Kidney epithelial cell (primary cell): ENCODE data around the gene KRT71. TPM values are rescaled to one million over a fixed set of nuclear protein-coding genes. Genes with fewer than 3 reads are reported as not detected.

Source experiments
- DNase-seq: peaks from one replicate; pipeline ENCODE4 v3.0.0-alpha.2; 2010; ENCODE audit warnings: low read depth
- H3K27me3 ChIP-seq: 2 replicates; pipeline ENCODE4 v1.6.0; 2011; ENCODE audit warnings: low read length; ENCODE audit not compliant: control insufficient read depth, insufficient read depth
- H3K36me3 ChIP-seq: 2 replicates; pipeline ENCODE4 v1.5.1; 2011; ENCODE audit warnings: low read length; ENCODE audit not compliant: control insufficient read depth, insufficient read depth
- H3K4me3 ChIP-seq: 2 replicates; pipeline ENCODE4 v1.5.1; 2011; ENCODE audit warnings: low read depth, mild to moderate bottlenecking, control low read depth, low read length
- CTCF ChIP-seq: IDR thresholded peaks from 2 replicates; pipeline ENCODE4 v1.5.1; 2011; ENCODE audit warnings: mild to moderate bottlenecking, moderate library complexity, low read length, control low read depth, inconsistent platforms; ENCODE audit not compliant: insufficient read depth, poor library complexity, severe bottlenecking
- total RNA-seq: library from RNA; depleted of rRNA; stranded (reverse); fragments of >200 nt; gene quantifications from 2 replicates; pipeline ENCODE4 v1.2.3, GENCODE V29; 2015

Gene KRT71
- total RNA-seq, 1 donor from 2014 or later, result not detected

DNA sequence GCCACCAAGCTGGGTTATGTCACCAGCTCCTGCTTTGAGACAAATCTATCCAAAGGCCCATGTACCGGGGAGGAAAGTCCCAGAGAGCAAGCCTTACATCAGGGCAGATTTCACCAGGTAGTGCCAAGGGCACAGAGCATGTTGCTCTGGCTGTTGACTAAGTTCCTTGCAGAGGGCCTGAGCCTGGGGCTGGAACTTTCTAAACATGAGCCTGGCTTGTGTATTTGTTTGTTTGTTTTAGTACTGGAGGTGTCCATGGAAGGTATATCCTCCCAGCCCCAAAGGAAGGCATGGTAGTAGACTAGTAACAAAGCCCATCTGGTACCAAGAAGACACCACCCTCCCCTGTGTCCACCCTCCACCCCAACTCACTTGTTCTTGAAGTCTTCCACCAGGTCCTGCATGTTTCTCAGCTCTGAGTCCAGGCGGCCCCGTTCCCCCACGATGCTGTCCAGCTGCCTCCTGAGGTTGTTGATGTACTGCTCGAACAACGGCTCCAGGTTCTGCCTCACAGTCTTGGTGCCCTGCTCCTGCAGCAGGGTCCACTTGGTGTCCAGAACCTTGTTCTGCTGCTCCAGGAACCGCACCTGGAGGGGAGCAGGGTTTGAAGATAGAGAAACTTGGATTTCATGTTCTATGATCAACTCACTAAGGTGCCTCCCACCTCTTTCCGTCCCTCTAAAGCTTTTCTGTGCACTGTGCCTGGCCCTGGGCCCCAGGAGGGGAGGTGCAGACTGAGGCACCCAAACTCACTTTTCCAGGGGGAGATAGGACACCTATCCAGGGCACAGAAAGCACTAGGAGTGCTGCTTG lies 34.2 kb downstream of the KRT71 start:
- DNase-seq, result no peak
- Histone ChIP-seq H3K4me3 (no peak overlapping the region), H3K27me3 (peaks cover 20% of the 10 kb centered on the region), H3K36me3 (no peaks in the 10 kb centered on the region)
- no peak for TF ChIP-seq CTCF

- no peak for DNase-seq
- Histone ChIP-seq H3K27me3 (peaks cover 18% of the 10 kb centered on the region), H3K36me3 (no peaks in the 10 kb centered on the region), H3K4me3 (no peak overlapping the region)
- TF ChIP-seq CTCF, result no peak
Measured at GRCh38 chr12:52517888-52518287, 35.1 kb downstream of the KRT71 start.

GRCh38 chr12:52517005-52517835 lies 35.7 kb downstream of the KRT71 start:
- TF ChIP-seq CTCF, result no peak
- no peaks in the 10 kb centered on the region for H3K36me3 ChIP-seq
- no peak for DNase-seq
- no peak overlapping the region for H3K4me3 ChIP-seq
- H3K27me3 ChIP-seq, result peaks cover 13% of the 10 kb centered on the region

- DNase-seq, result no peak
- H3K36me3 ChIP-seq, result no peaks in the 10 kb centered on the region
- no peak for TF ChIP-seq CTCF
- H3K27me3 ChIP-seq, result peaks cover 13% of the 10 kb centered on the region
- H3K4me3 ChIP-seq, result no peak overlapping the region
Measured at GRCh38 chr12:52515927-52516831, 36.8 kb downstream of the KRT71 start.

GRCh38 chr12:52515319-52515646 lies 37.7 kb downstream of the KRT71 start:
- peaks cover 10% of the 10 kb centered on the region for H3K27me3 ChIP-seq
- no peak overlapping the region for H3K4me3 ChIP-seq
- no peaks in the 10 kb centered on the region for H3K36me3 ChIP-seq
- TF ChIP-seq CTCF, result no peak
- DNase-seq, result no peak
